Cardiac fibroblast (primary cell): ENCODE data around the gene DNMT3L.
A peak's percentile ranks its signal among the peaks of the same experiment; 100 is the strongest.

Source experiments
- DNase-seq, 2 donors: peaks; one replicate each; pipeline versions ENCODE4 v3.0.0 to v3.0.0-alpha.2; 2010; ENCODE audit warnings: low read depth in 2 of 2
- H3K4me3 ChIP-seq, 2 donors: replicated peaks in 1 of 2; 1 replicate in 1 of 2; 2 replicates in 1 of 2; pipeline ENCODE4 v1.5.1; 2011; ENCODE audit warnings: low read depth in 2 of 2, low read length in 2 of 2, mild to moderate bottlenecking in 2 of 2, moderate library complexity in 1 of 2
- TF ChIP-seq, protein P1 (sequence below): IDR thresholded peaks from one replicate; pipeline ENCODE4 v1.5.1; 2011; ENCODE audit warnings: low read depth, mild to moderate bottlenecking, low read length, inconsistent platforms

The DNMT3L gene

DNA sequence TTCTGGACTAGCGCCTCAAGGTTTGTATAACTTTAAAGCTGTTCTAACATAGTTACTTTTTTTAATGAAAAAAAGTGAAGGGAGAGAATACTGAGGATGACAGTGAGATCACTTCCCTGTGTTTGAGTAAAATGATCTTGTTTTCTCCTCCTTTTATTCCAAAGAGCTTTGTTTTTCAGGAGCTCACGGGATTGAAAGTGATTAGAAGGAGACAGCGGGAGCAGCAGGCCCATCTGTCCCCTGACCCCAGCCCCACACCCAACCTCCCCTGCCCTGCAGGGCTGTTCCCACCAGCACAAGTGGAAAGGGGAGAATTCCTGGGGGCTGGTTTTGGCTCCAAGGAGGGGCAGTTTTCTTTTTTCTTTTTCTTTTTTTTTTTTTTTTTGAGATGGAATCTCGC lies 2.1 kb upstream of the DNMT3L start:
- DNase-seq = no peak
- TF ChIP-seq, protein P1, sequence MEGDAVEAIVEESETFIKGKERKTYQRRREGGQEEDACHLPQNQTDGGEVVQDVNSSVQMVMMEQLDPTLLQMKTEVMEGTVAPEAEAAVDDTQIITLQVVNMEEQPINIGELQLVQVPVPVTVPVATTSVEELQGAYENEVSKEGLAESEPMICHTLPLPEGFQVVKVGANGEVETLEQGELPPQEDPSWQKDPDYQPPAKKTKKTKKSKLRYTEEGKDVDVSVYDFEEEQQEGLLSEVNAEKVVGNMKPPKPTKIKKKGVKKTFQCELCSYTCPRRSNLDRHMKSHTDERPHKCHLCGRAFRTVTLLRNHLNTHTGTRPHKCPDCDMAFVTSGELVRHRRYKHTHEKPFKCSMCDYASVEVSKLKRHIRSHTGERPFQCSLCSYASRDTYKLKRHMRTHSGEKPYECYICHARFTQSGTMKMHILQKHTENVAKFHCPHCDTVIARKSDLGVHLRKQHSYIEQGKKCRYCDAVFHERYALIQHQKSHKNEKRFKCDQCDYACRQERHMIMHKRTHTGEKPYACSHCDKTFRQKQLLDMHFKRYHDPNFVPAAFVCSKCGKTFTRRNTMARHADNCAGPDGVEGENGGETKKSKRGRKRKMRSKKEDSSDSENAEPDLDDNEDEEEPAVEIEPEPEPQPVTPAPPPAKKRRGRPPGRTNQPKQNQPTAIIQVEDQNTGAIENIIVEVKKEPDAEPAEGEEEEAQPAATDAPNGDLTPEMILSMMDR = no peak
- H3K4me3 ChIP-seq = no peak overlapping the region

DNA sequence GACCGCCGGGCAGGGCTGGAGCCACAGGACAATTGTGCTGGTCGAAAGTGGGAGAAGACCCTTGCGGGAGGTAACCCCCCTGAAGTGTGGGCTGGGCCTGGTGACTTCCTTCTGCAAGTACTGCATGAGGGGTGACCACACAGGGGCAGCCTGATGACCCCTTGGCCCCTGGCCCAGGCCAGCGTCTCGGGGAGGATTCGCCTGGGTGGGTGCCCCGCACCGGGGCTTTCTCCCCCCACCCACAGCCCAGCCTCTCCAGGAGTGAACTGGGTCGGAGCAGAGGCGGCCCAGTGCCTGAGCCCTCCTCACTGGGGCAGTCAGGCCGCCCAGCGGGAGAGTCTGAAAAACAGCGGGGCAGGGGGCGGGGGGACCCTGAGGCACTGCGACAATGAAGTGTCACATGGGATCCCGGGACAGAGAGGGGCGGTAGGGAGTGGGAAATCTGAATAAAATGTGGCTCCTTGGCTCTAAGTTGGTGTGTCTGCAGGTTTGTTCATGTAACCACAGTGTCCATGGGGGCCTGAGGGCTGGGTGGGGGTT lies 1.6 kb upstream of the DNMT3L start:
- no peak overlapping the region for H3K4me3 ChIP-seq
- TF ChIP-seq, protein P1 = no peak
- DNase-seq = no peak

DNA sequence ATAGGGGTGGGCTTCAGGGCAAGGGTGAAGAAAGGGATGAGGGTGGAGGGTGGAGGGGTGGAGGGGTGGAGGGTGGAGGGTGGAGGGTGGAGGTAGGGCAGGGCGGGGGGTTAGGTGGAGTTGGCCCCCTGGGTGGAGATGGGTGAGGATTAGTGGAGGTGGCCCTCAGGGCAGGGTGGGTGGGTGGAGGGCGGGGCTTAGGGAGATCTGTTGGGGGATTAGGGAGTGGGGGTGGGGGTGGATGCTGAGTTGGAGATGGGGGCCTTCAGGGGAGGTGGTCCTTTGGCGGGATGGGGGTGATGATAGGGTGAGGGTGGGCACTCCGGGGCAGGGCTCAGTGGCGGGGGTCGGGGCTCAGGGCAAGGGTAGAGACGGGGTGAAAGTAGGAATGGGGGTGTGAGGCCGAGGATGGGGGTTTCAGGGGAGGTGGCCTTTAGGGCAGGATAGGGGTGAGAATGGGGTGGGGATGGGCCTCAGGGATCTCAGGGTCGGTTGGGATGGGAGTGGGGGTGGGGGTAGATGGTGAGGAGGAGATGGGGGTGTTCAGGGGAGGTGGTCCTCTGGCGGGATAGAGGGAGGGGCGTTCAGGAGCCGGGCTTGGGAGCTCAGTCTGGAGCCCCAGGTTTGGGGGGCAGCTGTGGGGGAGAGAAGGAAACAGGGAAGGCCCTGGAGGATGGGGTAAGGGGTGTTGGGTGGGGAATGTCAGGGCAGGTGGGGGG lies 800 bp upstream of the DNMT3L start:
- no peak overlapping the region for H3K4me3 ChIP-seq
- TF ChIP-seq, protein P1 = no peak
- no peak for DNase-seq

DNA sequence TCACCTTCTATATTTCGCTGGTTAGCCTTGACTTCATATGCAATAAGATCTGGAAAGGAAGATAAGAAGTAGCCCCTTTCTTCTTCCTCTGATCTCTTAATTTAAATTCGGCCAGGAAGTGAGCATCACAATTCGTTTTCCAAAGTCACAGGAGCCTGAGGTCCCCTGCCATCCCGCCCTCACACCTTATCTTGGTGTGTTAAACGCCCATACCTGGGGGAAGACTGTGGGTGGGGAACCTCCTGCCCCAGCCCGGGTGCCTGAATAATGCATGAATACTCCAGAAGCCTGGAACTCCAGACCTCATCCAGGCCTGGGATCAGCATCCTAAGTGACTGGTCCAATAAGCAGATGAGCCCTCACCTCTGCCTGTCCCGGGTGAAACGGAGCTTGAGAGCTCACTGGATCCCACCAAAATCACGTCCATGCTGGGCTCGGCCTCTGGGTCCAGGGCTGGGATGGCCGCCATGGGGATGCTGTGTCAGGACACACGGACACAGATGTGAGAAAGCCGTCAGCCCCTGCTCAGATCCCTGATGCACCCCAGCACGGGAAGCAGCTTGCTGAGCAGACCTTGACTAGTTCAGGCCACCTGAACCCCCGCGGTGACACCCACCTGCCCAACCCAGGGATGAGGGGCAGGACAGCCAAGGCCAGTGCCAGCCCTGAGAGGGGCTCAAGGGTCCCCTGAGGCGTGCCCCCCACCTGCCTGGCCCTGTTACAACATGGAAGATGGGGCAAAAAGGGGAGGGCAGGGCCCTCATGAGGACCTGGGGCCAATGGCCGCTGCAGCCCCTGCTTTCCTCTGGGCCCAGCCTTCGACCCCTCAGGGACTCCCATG lies 686 bp downstream of the DNMT3L start:
- TF ChIP-seq, protein P1 = no peak
- H3K4me3 ChIP-seq = no peak overlapping the region
- no peak for DNase-seq

DNA sequence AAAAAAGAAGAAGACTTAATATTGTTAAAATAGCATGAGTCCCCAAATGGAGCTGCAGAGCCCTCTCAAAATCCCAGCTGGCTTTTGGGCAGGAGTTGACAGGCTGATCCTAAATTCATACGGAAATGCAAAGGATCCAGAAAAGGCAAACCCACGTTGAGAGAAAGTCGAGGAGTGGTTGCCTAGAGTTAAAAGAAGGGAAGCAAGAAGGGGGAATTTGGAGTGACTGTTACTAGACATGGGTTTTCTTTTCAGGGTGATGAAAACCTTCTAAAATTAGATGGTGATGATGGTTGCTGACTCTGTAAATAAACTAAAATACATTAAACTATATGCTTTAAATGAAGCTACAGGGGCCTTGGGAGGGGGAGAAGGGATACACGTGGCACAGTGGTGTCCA lies 1.6 kb downstream of the DNMT3L start:
- H3K4me3 ChIP-seq = no peak overlapping the region
- TF ChIP-seq, protein P1 = no peak
- no peak for DNase-seq

DNA sequence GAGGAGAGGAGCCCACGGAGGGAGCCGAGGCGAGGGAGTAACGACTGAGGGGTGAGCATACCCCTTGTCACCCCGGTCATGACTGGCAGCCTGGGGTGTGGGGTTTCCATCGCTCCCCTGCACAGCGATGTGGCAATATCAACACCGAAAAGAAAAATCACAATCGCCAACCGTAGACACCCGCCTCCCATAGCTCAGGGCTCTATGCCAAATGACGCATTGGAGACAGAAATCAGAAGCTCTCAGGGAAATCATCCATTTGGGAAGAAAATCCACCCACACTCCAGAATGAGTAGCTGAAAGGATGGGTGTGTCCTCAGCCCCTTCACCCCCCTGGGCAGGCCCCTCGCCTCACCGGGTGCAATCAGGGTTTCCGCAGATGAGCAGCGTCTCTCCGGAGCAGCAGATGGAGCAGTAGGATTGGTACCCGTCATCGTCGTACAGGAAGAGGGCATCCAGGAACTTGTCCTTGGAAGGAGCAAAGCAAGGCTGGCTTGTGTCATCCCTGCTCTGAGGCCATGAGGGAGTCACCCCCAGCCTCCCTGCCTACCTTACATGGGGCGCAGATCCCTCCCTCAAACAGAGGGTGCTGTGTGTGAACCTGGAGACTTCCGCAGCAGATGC lies 2.5 kb downstream of the DNMT3L start:
- peak in 1 of 2 donors; percentile 45 for DNase-seq
- TF ChIP-seq, protein P1 = no peak
- no peak overlapping the region for H3K4me3 ChIP-seq
